Measurements from ENCODE around the gene RASSF1.
"Not testable (repeated sequence)": the region's sequence is repeated elsewhere in the genome, so short reads cannot be mapped to it uniquely, and the experiment has no call there.

The RASSF1 gene

DNA sequence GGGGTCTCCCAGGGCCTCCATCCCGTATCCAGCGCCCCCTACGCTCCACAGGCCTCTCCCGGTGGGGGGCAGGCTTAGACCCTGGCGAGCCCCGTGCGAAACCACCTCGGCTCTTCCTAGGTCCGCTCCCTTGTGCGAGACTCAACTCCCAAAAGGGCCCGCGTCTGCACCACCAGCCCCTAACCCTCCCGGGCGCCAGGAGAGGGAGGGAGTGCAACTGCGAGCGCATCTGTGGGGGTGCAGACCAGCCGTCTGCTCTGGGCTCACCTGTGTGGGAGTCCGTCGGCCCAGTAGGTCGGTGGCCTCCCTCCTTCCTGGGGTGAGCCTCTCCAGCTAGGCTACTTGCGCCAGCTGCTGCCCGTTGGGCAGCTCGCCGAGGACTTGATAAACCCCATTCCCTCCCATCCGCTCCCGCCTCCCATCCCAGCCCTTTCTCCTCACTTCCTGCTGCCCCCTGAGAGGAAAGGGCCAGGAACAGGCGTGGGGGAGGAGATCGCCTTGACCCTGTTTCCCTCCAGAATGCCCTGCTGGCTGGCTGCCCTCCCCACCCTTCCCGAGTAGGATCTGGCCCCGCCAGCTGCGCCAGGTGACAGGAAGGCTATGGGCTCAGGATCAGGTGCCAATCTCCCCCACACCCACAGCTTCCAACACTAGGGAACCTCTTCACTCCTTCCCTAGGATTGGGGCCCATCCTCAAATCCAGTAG, 18.1 kb downstream of the RASSF1 start, which contains the start of gene HYAL2:
Gene HYAL2, minus strand, starts transcription at position 360 of the 706 bp plus-strand sequence. CDS start 2,256 bp downstream, outside the sequence.
- no peak for DNase-seq

DNA sequence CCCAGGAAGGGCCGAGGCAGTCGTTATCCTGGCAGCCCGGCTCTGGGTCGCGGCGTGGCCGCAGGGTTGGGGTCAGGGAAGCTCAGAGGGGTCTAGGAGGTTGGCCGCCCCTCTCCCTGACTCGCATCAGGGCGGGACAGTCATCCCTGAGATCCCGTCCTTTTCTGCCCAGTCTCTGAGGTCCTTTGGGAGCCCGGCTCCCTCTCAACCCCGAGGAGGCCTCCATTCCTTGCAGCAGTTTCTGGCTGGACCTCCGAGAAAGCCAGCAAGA, 18.6 kb downstream of the RASSF1 start:
- no peak for DNase-seq

DNA sequence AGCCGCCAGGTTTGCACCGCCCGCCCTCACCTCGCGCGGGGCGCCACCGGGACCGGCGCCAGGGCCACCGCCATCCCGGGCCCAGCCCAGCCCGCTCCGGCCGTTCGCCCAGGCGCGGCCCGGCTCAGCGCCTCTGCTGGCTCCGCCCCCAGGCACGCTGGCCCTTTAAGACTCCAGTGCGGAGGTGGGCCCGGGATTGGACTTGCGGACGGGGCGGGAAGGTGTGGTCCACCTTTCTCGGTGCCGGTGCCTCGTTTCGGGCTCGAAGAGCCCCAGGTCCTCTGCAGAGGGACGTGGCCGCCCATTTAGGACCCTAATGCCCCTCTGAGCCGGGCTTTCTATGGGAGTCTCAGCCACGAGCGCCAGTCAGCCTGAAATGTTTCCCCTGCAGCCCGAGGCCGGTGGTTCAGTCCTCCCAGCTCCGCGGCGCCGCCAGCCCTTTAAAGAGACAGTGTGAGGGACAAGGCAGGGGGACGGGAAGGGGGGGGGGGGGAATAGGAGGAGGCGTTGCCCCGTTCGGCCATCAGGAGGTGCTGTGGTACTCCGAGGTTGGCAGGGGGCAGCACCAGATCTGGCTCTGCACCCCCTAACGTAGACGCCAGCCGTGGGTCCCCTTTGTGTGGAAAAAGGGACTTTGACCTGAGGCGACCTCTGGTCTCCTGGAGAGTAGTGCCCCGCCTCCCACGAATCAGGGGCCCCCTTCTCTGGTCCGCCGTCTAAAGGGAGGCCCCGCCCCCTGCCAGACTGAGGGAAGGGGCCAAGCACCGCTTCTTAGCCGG, 19.1 kb downstream of the RASSF1 start:
- peak; percentile 86 for DNase-seq

- DNase-seq, result no peak
These were observed 19.7 kb downstream of the RASSF1 start for GRCh38 chr3:50320853-50321335.

GRCh38 chr3:50319894-50320625, 20.6 kb downstream of the RASSF1 start:
- DNase-seq, result no peak

- no peak for DNase-seq
These were observed 21.3 kb downstream of the RASSF1 start for GRCh38 chr3:50319181-50319893.

DNA sequence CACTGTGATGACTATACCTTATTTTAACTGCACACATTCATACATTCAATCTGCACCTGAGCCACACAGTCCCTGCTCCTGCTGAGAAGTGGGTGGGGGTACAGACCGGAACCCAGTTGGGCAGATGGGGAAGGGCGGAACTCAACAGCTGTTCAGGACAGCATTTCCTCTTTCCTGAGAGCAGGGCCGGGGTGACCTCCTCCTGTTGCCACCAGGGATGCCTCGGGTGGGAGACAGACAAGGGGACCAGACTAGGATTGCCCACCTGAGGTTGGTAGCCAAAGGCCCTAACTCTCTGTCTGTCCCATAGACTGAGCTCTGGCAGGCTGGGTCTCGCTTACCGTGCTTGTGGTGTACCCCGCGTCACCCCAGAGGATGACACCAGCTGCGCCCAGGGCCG, 22.0 kb downstream of the RASSF1 start:
- no peak for DNase-seq

- DNase-seq, result no peak
These were observed 22.5 kb downstream of the RASSF1 start for GRCh38 chr3:50318163-50318562.

GRCh38 chr3:50317300-50317699, 23.3 kb downstream of the RASSF1 start:
- no peak for DNase-seq

DNA sequence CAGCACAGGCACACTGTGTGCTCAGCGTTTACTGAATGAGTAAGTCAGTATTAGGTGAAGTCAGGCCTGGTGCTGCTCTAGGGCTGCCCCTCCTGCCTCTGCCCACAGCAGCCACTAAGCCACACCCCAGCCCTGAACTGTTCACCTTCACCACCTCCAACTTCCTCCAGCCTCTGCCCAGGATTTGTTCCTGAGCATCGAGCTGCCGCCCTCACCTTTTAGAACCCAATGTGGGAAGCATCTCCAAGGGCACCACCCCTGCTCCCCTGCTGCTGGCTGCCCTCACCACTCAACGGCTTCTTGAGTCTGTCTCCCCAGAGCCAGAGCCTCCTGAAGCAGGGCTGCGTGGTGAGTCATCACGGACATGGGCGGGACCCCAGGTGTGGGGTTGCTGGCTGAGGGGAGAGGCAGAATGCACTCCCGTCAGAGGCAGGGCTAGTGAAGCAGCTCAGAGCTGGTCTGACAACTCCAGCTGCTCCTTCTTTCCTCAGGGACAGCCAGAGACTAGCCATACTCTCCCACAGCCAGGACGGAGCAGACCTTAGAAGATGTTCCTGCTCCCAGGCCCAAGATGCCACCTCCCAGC, 23.9 kb downstream of the RASSF1 start:
- peak; percentile 80 for DNase-seq

- DNase-seq, result no peak
These were observed 25.8 kb downstream of the RASSF1 start for GRCh38 chr3:50314816-50315215.

DNA sequence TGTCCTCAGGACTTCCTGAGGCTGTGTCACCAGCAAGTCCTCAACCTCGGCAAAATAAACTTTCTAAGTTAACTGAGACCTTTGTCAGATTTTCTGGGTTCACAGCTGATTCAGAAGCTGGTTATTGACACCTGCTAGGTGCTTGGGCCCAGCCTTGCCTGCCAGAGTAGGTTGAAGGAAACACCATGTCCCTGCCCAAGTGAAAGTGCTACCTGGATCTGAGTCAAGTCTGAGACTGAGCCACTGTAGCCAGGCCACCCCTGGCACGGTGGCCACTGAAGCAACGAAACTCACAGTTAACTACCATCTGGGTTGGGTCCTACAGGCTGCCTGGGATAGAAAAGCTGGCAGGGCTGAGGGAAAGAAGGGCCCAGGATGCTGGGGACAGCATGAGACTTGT, 26.3 kb downstream of the RASSF1 start:
- no peak for DNase-seq

DNA sequence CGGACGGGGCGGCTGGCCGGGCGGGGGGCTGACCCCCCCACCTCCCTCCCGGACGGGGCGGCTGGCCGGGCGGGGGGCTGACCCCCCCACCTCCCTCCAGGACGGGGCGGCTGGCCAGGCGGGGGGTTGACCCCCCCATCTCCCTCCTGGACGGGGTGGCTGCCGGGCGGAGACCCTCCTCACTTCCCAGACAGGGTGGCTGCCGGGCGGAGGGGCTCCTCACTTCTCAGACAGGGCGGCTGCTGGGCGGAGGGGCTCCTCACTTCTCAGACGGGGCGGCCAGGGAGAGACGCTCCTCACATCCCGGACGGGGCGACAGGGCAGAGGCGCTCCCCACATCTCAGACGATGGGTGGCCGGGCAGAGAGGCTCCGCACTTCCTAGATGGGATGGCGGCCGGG, 28.6 kb downstream of the RASSF1 start:
- DNase-seq, result not testable (repeated sequence)

- no peak for DNase-seq
These were observed 36.0 kb downstream of the RASSF1 start for GRCh38 chr3:50304601-50305000.

DNA sequence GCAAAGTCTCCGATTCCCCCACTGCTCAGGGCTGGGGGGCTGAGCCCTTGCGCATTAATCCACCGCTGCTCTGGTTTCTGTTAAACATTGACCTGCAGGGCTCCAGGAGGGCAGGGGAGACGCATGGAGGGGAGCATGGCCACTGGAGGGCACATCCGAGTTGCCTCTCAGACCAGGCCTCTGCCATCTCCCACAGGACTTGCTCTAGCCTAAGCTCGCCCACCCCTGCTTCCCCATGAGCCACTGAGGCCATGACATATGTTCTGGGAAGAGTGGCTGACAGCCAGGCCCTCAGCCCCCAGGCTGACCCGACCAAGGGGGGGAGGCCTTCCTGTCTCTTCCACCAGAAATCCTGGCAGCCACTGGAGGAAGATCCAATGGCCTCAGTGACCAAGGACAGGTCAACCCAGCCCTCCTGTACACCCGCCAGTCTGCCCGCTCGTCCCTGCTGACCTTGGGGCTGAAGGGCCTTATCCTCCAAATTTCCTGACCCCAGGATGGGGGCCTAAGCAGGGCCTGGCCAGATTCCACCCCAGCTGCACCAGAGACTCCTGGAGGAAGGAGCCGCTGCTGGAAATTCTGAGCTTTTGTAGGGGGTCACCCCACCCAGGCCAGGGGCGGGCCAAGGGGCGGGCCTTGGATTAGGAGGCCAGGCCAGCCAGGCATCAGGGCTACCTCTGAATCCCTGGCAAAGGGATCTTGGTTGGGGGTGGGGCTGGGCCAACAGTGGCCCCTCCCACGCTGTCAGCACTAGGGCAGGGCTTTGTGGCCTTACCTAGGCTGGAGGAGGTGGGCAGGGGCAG, 37.4 kb downstream of the RASSF1 start, which contains the start of gene HYAL1:
Gene HYAL1, minus strand, starts transcription at position 562 of the 803 bp plus-strand sequence. CDS start 618 bp downstream, outside the sequence.
- DNase-seq, result no peak

GRCh38 chr3:50302095-50303012, 38.3 kb downstream of the RASSF1 start:
- no peak for DNase-seq

GRCh38 chr3:50300681-50301254, 39.9 kb downstream of the RASSF1 start:
- no peak for DNase-seq

DNA sequence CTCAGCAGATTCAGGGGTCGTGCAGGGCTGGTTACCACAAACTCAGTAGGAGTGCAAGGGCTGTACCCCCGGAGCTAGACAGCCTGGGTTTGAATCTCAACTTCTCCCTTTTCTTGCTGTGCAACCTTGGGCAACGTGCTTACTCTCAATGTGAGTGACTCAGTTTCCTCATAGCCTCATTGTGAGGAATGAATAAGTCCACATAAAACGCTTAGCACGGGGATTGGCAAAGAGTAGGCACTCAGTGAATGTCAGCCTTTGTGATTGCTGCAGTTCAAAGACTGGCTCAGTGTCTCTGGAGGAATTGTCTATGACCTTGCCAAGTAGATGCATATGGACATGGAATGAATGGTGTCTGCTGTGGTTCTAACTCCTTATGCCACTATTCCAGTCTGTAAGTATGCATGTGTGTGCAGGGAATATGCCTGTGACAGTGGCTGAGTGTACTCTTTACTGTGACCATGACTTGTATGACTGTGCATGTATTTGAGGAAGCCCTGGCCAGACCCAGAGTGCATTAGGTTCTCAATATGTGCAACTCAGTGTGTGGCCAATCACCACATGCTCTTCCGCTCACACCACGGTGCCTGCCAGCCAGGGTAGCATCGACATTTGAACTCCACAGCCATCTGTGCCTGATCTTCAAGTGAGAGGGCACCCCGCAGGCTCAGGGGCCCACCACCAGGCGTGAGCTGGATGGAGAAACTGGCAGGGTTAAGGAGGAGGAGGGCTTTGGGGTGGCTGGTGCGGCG, 40.5 kb downstream of the RASSF1 start:
- peak; percentile 22 for DNase-seq

GRCh38 chr3:50299638-50299928, 41.1 kb downstream of the RASSF1 start:
- DNase-seq, result no peak
